ENCODE measurements around the gene LHX8. TPM values are rescaled to one million over a fixed set of nuclear protein-coding genes. Genes with fewer than 3 reads are reported as not detected.

Gene LHX8
- total RNA-seq, 4 donors from 2014 or later: not detected

DNA sequence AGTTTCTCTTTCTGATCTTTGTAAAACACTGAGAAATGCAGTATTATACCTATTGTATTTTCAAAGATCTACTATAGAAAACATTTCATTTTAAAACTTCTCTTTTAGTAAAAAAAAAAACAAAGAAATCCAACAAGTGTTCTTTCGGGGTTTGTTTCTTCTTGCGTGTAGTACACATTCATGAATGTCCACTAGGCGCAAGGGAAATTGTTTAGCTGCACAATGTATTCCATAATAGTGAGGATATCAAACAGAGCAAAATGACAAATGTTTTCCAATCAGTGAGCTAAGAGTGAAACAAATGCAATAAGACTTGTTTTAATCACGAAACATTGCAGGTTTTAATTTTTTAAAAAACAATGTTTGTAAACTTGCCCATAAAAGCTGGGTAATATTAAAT, 68.6 kb downstream of the LHX8 start:
- Histone ChIP-seq H3K9me3 (no peaks in the 10 kb centered on the region), H3K27ac (no peak overlapping the region), H3K4me3 (no peak overlapping the region), H3K27me3 (no peaks in the 10 kb centered on the region), H3K4me1 (no peaks in the 10 kb centered on the region), H3K36me3 (no peaks in the 10 kb centered on the region)
- DNase-seq: no peak
- no peak for TF ChIP-seq POLR2A (IDR thresholded peaks at IDR 0.05)
- TF ChIP-seq, protein P1, sequence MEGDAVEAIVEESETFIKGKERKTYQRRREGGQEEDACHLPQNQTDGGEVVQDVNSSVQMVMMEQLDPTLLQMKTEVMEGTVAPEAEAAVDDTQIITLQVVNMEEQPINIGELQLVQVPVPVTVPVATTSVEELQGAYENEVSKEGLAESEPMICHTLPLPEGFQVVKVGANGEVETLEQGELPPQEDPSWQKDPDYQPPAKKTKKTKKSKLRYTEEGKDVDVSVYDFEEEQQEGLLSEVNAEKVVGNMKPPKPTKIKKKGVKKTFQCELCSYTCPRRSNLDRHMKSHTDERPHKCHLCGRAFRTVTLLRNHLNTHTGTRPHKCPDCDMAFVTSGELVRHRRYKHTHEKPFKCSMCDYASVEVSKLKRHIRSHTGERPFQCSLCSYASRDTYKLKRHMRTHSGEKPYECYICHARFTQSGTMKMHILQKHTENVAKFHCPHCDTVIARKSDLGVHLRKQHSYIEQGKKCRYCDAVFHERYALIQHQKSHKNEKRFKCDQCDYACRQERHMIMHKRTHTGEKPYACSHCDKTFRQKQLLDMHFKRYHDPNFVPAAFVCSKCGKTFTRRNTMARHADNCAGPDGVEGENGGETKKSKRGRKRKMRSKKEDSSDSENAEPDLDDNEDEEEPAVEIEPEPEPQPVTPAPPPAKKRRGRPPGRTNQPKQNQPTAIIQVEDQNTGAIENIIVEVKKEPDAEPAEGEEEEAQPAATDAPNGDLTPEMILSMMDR (IDR thresholded peaks at IDR 0.05): no peak

DNA sequence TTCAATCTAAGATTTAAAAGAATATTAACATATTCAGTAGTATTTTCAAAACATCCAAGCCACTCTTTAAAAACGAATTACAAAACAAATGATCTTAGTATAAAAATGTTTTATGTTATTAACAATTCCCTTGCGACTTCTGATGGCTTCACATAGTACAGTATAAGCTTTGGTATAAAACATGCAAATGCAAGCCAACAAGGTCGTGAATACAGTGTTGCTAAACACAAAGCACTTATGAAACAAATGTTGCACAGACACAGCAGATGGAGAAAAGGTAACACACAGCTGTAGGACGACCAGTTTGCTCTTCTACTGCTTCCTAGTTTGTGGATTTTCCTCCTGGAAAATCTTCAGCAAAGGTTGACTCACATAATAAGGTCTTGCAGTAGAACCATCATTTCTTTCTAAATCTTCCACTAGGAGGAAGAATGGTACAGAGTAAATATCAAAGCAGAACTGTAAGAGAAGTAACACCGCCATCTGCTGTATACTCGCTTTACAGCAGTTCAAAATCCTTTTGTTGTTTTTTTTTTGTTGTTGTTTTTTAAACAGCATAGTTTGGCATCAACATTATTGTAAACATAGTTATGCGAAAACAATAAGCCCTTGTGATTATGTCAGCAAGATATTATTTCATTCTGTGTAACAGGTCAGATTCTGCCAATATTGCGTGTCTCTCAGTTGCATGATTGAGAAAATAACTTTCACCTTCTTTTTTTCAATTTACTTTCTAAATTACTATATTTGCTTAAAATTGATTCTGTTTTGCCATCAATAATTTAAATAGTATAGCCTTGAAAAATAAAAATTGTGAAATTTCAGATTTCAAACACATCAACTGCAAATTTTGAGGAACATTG, 69.5 kb downstream of the LHX8 start:
- Histone ChIP-seq H3K36me3 (no peaks in the 10 kb centered on the region), H3K4me3 (no peak overlapping the region), H3K9me3 (no peaks in the 10 kb centered on the region), H3K27me3 (no peaks in the 10 kb centered on the region), H3K4me1 (no peaks in the 10 kb centered on the region), H3K27ac (no peak overlapping the region)
- DNase-seq: no peak
- TF ChIP-seq POLR2A (IDR thresholded peaks at IDR 0.05): no peak
- TF ChIP-seq, protein P1 (IDR thresholded peaks at IDR 0.05): peak in 4 of 6 experiments; percentile 41 to 49 (median 46)

DNA sequence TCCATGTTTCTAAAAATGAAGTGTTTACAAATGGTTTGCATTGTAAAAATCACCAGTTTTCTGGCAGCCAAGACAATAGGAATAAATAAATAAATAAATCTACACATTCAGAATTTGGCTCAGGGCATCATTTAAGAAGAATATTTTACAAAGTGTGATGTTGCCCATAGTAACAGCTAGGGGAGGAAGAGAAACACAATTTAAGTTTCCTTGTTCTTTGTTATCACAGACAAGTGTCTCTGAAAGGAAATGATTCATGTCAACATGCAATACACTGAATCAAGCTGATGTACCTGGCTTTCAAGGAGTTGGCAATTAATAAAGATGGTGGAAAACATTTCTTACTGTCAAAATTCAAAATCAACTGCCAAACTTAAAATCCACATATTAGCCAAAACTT, 74.7 kb downstream of the LHX8 start:
- TF ChIP-seq, protein P1 (IDR thresholded peaks at IDR 0.05): no peak
- no peak overlapping the region for H3K4me3 ChIP-seq
- DNase-seq: no peak
- H3K27ac ChIP-seq: no peak overlapping the region
- H3K9me3 ChIP-seq: no peaks in the 10 kb centered on the region
- no peaks in the 10 kb centered on the region for H3K4me1 ChIP-seq
- H3K36me3 ChIP-seq: no peaks in the 10 kb centered on the region
- H3K27me3 ChIP-seq: no peaks in the 10 kb centered on the region

Small RNA genes lying within 50 kb of the gene (small RNA-seq; reads per million reads assigned to genes)
- 0 reads per million in 2 donors for gene RNU6-622P

Measured in Peyer's patch (tissue), 4 donors.